ENCODE data around the gene CHD9. TPM values are rescaled to one million over a fixed set of nuclear protein-coding genes. Genes with fewer than 3 reads are reported as not detected.

Gene CHD9
- total RNA-seq, 1 donor from 2014 or later: 86.0 TPM

DNA sequence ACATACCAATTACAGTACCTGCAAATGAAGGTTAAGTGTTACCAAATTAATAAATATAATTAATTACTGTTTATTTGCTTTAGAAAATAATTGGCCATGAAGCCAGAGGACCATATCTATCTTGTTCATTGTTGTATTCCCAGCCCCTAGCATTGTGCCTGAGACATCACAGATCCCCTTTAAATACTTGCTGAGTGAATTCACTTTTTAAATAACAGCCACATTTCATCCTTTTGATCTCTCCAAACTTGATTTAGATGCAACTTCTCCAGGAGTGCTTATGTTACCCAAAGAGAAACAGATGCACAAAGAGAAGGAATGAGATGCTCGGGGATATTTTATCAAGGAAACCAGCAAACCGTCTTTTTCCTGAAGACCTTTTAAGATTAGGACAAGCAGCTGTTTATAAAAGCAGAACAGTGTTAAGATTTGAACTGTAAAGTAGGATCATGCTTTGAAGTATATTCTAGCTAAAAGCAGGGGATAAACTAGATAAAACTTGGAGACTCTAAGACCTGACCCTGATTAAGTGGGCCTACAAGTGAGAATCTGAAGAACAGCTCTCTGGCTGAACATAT, 66.3 kb downstream of the CHD9 start:
- Histone ChIP-seq H3K9me3 (ENCODE audit: low read depth) (no peaks in the 10 kb centered on the region), H3K4me3 (no peak overlapping the region), H3K4me2 (no peak overlapping the region), H4K20me1 (ENCODE audit: low read depth) (no peaks in the 10 kb centered on the region), H2AFZ (replicated peaks) (no peak overlapping the region), H3K27me3 (no peaks in the 10 kb centered on the region), H3F3A (ENCODE audit: low read depth) (peaks cover 11% of the 10 kb centered on the region), H3K36me3 (no peaks in the 10 kb centered on the region), H3K27ac (no peak overlapping the region), H3K9ac (no peak overlapping the region), H3K4me1 (no peaks in the 10 kb centered on the region), H3K79me2 (ENCODE audit: low read depth) (no peaks in the 10 kb centered on the region)
- Mint-ChIP-seq H3K27ac (no peak overlapping the region), H3K9me3 (peaks cover 3% of the 10 kb centered on the region), H3K4me1 (peaks cover 2% of the 10 kb centered on the region), H3K4me3 (no peak overlapping the region), H3K27me3 (ENCODE audit: insufficient read depth, low read depth) (no peaks in the 10 kb centered on the region), H3K36me3 (peaks cover 6% of the 10 kb centered on the region)
- no peak for TF ChIP-seq EZH2phosphoT487 (IDR thresholded peaks at IDR 0.05)
- TF ChIP-seq, protein P1, sequence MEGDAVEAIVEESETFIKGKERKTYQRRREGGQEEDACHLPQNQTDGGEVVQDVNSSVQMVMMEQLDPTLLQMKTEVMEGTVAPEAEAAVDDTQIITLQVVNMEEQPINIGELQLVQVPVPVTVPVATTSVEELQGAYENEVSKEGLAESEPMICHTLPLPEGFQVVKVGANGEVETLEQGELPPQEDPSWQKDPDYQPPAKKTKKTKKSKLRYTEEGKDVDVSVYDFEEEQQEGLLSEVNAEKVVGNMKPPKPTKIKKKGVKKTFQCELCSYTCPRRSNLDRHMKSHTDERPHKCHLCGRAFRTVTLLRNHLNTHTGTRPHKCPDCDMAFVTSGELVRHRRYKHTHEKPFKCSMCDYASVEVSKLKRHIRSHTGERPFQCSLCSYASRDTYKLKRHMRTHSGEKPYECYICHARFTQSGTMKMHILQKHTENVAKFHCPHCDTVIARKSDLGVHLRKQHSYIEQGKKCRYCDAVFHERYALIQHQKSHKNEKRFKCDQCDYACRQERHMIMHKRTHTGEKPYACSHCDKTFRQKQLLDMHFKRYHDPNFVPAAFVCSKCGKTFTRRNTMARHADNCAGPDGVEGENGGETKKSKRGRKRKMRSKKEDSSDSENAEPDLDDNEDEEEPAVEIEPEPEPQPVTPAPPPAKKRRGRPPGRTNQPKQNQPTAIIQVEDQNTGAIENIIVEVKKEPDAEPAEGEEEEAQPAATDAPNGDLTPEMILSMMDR (IDR thresholded peaks at IDR 0.05): no peak
- no peak for TF ChIP-seq EZH2 (IDR thresholded peaks at IDR 0.05)
- no peak for DNase-seq (ENCODE audit: low spot score)

GRCh38 chr16:53121661-53122060, 66.9 kb downstream of the CHD9 start:
- Mint-ChIP-seq H3K36me3 (peaks cover 6% of the 10 kb centered on the region), H3K4me1 (peaks cover 2% of the 10 kb centered on the region), H3K9me3 (peaks cover 3% of the 10 kb centered on the region), H3K4me3 (no peak overlapping the region), H3K27me3 (ENCODE audit: insufficient read depth, low read depth) (no peaks in the 10 kb centered on the region), H3K27ac (no peak overlapping the region)
- no peak overlapping the region for H3K9ac ChIP-seq
- H3K79me2 ChIP-seq (ENCODE audit: low read depth): no peaks in the 10 kb centered on the region
- no peaks in the 10 kb centered on the region for H3K4me1 ChIP-seq
- TF ChIP-seq, protein P1 (IDR thresholded peaks at IDR 0.05): no peak
- TF ChIP-seq EZH2 (IDR thresholded peaks at IDR 0.05) (no peak), EZH2phosphoT487 (IDR thresholded peaks at IDR 0.05) (no peak)
- H3F3A ChIP-seq (ENCODE audit: low read depth): peaks cover 11% of the 10 kb centered on the region
- no peak overlapping the region for H3K4me2 ChIP-seq
- no peak overlapping the region for H3K4me3 ChIP-seq
- no peaks in the 10 kb centered on the region for H3K9me3 ChIP-seq (ENCODE audit: low read depth)
- no peak overlapping the region for H2AFZ ChIP-seq (replicated peaks)
- H3K27me3 ChIP-seq: no peaks in the 10 kb centered on the region
- no peak for DNase-seq (ENCODE audit: low spot score)
- no peaks in the 10 kb centered on the region for H3K36me3 ChIP-seq
- H3K27ac ChIP-seq: no peak overlapping the region
- H4K20me1 ChIP-seq (ENCODE audit: low read depth): no peaks in the 10 kb centered on the region

DNA sequence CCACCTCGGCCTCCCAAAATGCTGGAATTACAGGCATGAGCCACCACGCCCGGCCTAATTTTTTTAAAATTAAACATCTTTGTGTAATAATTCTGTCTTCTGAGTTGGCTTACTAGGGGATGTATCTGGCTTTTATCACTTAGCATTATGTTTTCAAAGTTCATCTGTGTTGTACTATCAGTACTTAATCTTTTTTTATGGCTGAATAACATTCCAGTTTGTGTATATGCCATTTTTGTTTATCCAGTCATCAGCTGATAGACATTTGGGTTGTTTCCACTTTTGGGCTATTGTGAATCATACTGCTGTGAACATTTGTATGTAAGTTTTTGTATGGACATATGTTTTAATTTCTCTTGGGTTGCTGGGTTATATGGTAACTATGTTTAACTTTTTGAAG, 69.0 kb downstream of the CHD9 start:
- H3K27ac Mint-ChIP-seq: no peak overlapping the region
- H3K36me3 ChIP-seq: no peaks in the 10 kb centered on the region
- no peak overlapping the region for H3K4me2 ChIP-seq

More for the DNA sequence above, 69.0 kb downstream of the CHD9 start:
- peaks cover 2% of the 10 kb centered on the region for H3K4me1 Mint-ChIP-seq
- DNase-seq (ENCODE audit: low spot score): no peak
- H3K79me2 ChIP-seq (ENCODE audit: low read depth): no peaks in the 10 kb centered on the region
- no peaks in the 10 kb centered on the region for H3K4me1 ChIP-seq
- no peak overlapping the region for H3K4me3 ChIP-seq
- H2AFZ ChIP-seq (replicated peaks): no peak overlapping the region
- no peak overlapping the region for H3K27ac ChIP-seq
- H3K9me3 ChIP-seq (ENCODE audit: low read depth): no peaks in the 10 kb centered on the region
- no peaks in the 10 kb centered on the region for H4K20me1 ChIP-seq (ENCODE audit: low read depth)
- peaks cover 11% of the 10 kb centered on the region for H3F3A ChIP-seq (ENCODE audit: low read depth)
- no peaks in the 10 kb centered on the region for H3K27me3 ChIP-seq
- H3K9ac ChIP-seq: no peak overlapping the region
- TF ChIP-seq, protein P1 (IDR thresholded peaks at IDR 0.05): no peak
- TF ChIP-seq EZH2phosphoT487 (IDR thresholded peaks at IDR 0.05): no peak
- no peak for TF ChIP-seq EZH2 (IDR thresholded peaks at IDR 0.05)
- H3K36me3 Mint-ChIP-seq: peaks cover 6% of the 10 kb centered on the region
- no peak overlapping the region for H3K4me3 Mint-ChIP-seq
- peaks cover 3% of the 10 kb centered on the region for H3K9me3 Mint-ChIP-seq
- no peaks in the 10 kb centered on the region for H3K27me3 Mint-ChIP-seq (ENCODE audit: insufficient read depth, low read depth)
